RWPE1 (cell line): Measurements from ENCODE around the gene USP47.

ENCODE experiments used
- CTCF ChIA-PET: fragments of 350-600 bp; sonication (Branson Sonifier 250); formaldehyde crosslinking; extraction: SDS; loops from one replicate; lab custom pipeline; 2021; lab: Yijun Ruan, JAX
- POLR2A ChIA-PET: fragments of 400-600 bp; formaldehyde crosslinking; extraction: SDS; loops from one replicate; lab custom pipeline; 2020; ENCODE audit warnings: antibody characterized with exemption; ENCODE audit not compliant: low non-redundant PET; lab: Yijun Ruan, JAX
- DNase-seq: peaks from one replicate; pipeline ENCODE4 v3.0.0; 2012; ENCODE audit warnings: low spot score
- H3K27ac ChIP-seq: fragments of 450-650 bp; 2 replicates; pipeline ENCODE4 v1.5.1; 2017
- TF ChIP-seq, protein P1 (sequence below): fragments of 450-650 bp; conservative IDR thresholded peaks from 2 replicates; pipeline ENCODE4 v1.5.1; 2017; ENCODE audit warnings: low read depth, mild to moderate bottlenecking

Gene USP47

GRCh38 chr11:11935536-11935935, 93.8 kb downstream of the USP47 start:
- ChIA-PET CTCF (interaction anchor here (0.7 kb wide), 1 partner anchor 346 kb away, joined by 3 read pairs; no protein-coding TSS in a partner anchor), POLR2A (no interaction called here)
- no peak for DNase-seq
- TF ChIP-seq, protein P1, sequence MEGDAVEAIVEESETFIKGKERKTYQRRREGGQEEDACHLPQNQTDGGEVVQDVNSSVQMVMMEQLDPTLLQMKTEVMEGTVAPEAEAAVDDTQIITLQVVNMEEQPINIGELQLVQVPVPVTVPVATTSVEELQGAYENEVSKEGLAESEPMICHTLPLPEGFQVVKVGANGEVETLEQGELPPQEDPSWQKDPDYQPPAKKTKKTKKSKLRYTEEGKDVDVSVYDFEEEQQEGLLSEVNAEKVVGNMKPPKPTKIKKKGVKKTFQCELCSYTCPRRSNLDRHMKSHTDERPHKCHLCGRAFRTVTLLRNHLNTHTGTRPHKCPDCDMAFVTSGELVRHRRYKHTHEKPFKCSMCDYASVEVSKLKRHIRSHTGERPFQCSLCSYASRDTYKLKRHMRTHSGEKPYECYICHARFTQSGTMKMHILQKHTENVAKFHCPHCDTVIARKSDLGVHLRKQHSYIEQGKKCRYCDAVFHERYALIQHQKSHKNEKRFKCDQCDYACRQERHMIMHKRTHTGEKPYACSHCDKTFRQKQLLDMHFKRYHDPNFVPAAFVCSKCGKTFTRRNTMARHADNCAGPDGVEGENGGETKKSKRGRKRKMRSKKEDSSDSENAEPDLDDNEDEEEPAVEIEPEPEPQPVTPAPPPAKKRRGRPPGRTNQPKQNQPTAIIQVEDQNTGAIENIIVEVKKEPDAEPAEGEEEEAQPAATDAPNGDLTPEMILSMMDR = no peak
- H3K27ac ChIP-seq = no peak overlapping the region

- ChIA-PET CTCF (no interaction called here), POLR2A (no interaction called here)
- TF ChIP-seq, protein P1 = no peak
- no peak overlapping the region for H3K27ac ChIP-seq
- DNase-seq = no peak
Measured at GRCh38 chr11:11937433-11937832, 95.7 kb downstream of the USP47 start.

DNA sequence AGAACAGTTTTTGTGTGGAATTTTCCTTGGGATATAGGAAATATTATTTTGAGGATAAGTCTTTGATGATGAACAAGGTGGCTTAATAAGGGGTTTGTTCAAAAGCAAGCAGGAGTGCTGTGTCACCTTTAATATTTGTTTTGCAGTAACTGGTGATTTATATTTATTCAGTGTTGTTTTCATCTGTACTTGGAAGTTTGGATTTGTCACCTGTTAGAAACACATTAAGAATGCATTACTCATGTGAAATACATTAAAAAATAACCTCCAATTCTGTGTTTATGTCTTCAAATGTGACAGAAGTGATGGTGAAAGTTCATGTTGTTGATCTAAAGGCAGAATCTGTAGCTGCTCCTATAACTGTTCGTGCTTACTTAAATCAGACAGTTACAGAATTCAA, 96.2 kb downstream of the USP47 start:
- CTCF ChIA-PET = no interaction called here
- no peak overlapping the region for H3K27ac ChIP-seq
- no peak for DNase-seq
- POLR2A ChIA-PET = no interaction called here
- TF ChIP-seq, protein P1 = no peak

DNA sequence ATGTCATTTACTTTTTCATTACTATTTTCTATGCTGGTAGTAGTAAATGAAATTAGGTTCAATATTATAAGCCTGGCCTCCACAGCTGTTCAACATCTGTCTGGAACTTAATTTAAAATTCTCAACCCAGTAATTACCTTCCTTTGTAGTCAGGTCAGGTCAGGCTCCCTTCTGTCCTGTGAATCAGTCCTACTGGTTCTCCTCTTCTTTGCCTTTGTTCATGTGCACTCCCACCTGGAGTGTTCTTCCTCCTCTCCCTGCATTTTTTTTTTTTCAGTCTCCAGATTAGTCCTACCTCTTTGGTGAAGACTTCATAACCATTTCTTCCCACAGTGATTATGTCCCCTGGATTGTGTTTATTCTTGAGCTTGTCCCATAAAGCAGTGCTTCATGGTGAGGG, 98.8 kb downstream of the USP47 start:
- no peak overlapping the region for H3K27ac ChIP-seq
- no peak for DNase-seq
- TF ChIP-seq, protein P1 = no peak
- ChIA-PET POLR2A (no interaction called here), CTCF (no interaction called here)

DNA sequence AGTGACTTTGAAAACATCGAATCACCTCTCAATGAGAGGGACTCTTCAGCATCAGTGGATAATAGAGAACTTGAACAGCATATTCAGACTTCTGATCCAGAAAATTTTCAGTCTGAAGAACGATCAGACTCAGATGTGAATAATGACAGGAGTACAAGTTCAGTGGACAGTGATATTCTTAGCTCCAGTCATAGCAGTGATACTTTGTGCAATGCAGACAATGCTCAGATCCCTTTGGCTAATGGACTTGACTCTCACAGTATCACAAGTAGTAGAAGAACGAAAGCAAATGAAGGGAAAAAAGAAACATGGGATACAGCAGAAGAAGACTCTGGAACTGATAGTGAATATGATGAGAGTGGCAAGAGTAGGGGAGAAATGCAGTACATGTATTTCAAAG, 100.9 kb downstream of the USP47 start:
- no peak overlapping the region for H3K27ac ChIP-seq
- ChIA-PET CTCF (interaction anchor here (0.6 kb wide), 1 partner anchor 49 kb away, joined by 6 read pairs; no protein-coding TSS in a partner anchor), POLR2A (no interaction called here)
- DNase-seq = no peak
- TF ChIP-seq, protein P1 = no peak

GRCh38 chr11:11944444-11944843, 102.7 kb downstream of the USP47 start:
- TF ChIP-seq, protein P1 = no peak
- no peak overlapping the region for H3K27ac ChIP-seq
- DNase-seq = no peak
- ChIA-PET POLR2A (no interaction called here), CTCF (interaction anchor here (1.9 kb wide), 1 partner anchor 13 kb away, joined by 7 read pairs; no protein-coding TSS in a partner anchor)
